Transverse colon (tissue), 4 donors: ENCODE measurements around the gene TSHB. TPM values are rescaled to one million over a fixed set of nuclear protein-coding genes. Genes with fewer than 3 reads are reported as not detected.

ENCODE experiments used
- DNase-seq: peaks from one replicate; pipeline ENCODE4 v3.0.0-alpha.2; 2019
- H3K27ac ChIP-seq, 4 donors: fragments of 200-600 bp; sonication (generic); 2 replicates each; pipeline ENCODE4 v1.5.1; 2016 to 2018; ENCODE audit warnings: inconsistent platforms in 4 of 4
- H3K27me3 ChIP-seq: fragments of 200-600 bp; sonication (generic); 2 replicates; pipeline ENCODE4 v1.5.1; 2017; ENCODE audit warnings: inconsistent platforms
- H3K36me3 ChIP-seq, 4 donors: fragments of 200-600 bp; sonication (generic); 2 replicates each; pipeline ENCODE4 v1.5.1; 2017 to 2019; ENCODE audit warnings: inconsistent platforms in 4 of 4
- H3K4me1 ChIP-seq, 4 donors: fragments of 200-600 bp; sonication (generic); 2 replicates each; pipeline ENCODE4 v1.5.1; 2017 to 2020; ENCODE audit warnings: inconsistent platforms in 4 of 4
- H3K4me3 ChIP-seq, 4 donors: fragments of 200-600 bp; sonication (generic); 1 replicate in 1 of 4; 2 replicates in 3 of 4; pipeline versions ENCODE4 v1.5.1 to v1.6.1; 2017 to 2019; ENCODE audit warnings: inconsistent platforms in 4 of 4
- H3K9me3 ChIP-seq, 2 donors: fragments of 200-600 bp; sonication (generic); 2 replicates each; pipeline ENCODE4 v1.5.1; 2017 to 2019; ENCODE audit warnings: inconsistent platforms in 2 of 2
- EP300 ChIP-seq: sonication (generic); formaldehyde crosslinking; IDR thresholded peaks from one replicate; pipeline ENCODE4 v1.6.1; 2017; ENCODE audit warnings: antibody characterized with exemption, low read depth
- POLR2A ChIP-seq: fragments of 450-650 bp; IDR thresholded peaks from one replicate; pipeline ENCODE4 v1.6.1; 2016; ENCODE audit warnings: antibody characterized with exemption, mild to moderate bottlenecking, moderate library complexity
- POLR2AphosphoS5 ChIP-seq, 3 donors: sonication (generic); formaldehyde crosslinking; IDR thresholded peaks; one replicate each; pipeline ENCODE4 v1.6.1; 2016; ENCODE audit warnings: antibody characterized with exemption in 3 of 3
- WGBS, 2 donors: methylation state at CpG; one replicate each; pipeline ENCODE4 v1.1.5; 2018; ENCODE audit warnings: low coverage in 1 of 2; 5-methylcytosine and 5-hydroxymethylcytosine counted together
- in situ Hi-C, 4 donors: fragments of 200-750 bp; cut with MboI; loops; one replicate each; pipeline versions ENCODE4 v1.15.0 to v1.15.1; 2017; ENCODE audit warnings: low sequenced_read_pairs in 3 of 4, low pct_ligation_motif_present in 1 of 4, low pct_unique_long_range_greater_than_20kb in 1 of 4
- intact Hi-C: fragments of 100-400 bp; cut with DNase I; formaldehyde crosslinking; loops from one replicate; pipeline ENCODE4 v1.15.1; 2023; ENCODE audit warnings: low total_unique reads
- total RNA-seq, 4 donors: library from RNA; depleted of rRNA; stranded (reverse); fragments of >200 nt; gene quantifications; one replicate each; pipeline ENCODE4 v1.1.0, GENCODE V29; 2016
- TF ChIP-seq, protein P1 (sequence below), 5 experiments: fragments of 200-600 bp in 3 of 5; fragments of 450-650 bp in 2 of 5; sonication (generic) in 3 of 5; IDR thresholded peaks; 1 replicate in 2 of 5; 2 replicates in 3 of 5; pipeline ENCODE4 v1.5.1; 2016 to 2017; ENCODE audit warnings: antibody characterized with exemption in 5 of 5, inconsistent platforms in 3 of 5, mild to moderate bottlenecking in 2 of 5, moderate library complexity in 1 of 5

Gene TSHB
- total RNA-seq, 4 donors from 2014 or later: not detected

GRCh38 chr1:115035652-115036051, 6.0 kb downstream of the TSHB start:
- no peak overlapping the region for H3K4me3 ChIP-seq
- WGBS, 2 donors: 74 to 78% methylated on average over 1 of the region's 1 CpG
- no peaks in the 10 kb centered on the region for H3K27me3 ChIP-seq
- no peaks in the 10 kb centered on the region for H3K4me1 ChIP-seq
- no peak overlapping the region for H3K27ac ChIP-seq
- TF ChIP-seq POLR2AphosphoS5 (IDR thresholded peaks at IDR 0.05): no peak
- TF ChIP-seq EP300: no peak
- TF ChIP-seq, protein P1, sequence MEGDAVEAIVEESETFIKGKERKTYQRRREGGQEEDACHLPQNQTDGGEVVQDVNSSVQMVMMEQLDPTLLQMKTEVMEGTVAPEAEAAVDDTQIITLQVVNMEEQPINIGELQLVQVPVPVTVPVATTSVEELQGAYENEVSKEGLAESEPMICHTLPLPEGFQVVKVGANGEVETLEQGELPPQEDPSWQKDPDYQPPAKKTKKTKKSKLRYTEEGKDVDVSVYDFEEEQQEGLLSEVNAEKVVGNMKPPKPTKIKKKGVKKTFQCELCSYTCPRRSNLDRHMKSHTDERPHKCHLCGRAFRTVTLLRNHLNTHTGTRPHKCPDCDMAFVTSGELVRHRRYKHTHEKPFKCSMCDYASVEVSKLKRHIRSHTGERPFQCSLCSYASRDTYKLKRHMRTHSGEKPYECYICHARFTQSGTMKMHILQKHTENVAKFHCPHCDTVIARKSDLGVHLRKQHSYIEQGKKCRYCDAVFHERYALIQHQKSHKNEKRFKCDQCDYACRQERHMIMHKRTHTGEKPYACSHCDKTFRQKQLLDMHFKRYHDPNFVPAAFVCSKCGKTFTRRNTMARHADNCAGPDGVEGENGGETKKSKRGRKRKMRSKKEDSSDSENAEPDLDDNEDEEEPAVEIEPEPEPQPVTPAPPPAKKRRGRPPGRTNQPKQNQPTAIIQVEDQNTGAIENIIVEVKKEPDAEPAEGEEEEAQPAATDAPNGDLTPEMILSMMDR (IDR thresholded peaks at IDR 0.05): no peak
- TF ChIP-seq POLR2A: no peak
- no peaks in the 10 kb centered on the region for H3K9me3 ChIP-seq
- H3K36me3 ChIP-seq: no peaks in the 10 kb centered on the region
- intact Hi-C loops (no loop called here), in situ Hi-C loops (no loop called here)
- DNase-seq: no peak

GRCh38 chr1:115036814-115037507, 7.3 kb downstream of the TSHB start:
- Histone ChIP-seq H3K4me3 (no peak overlapping the region), H3K9me3 (no peaks in the 10 kb centered on the region), H3K27ac (no peak overlapping the region), H3K36me3 (no peaks in the 10 kb centered on the region), H3K27me3 (no peaks in the 10 kb centered on the region), H3K4me1 (no peaks in the 10 kb centered on the region)
- 51 to 65% methylated on average over 4 of the region's 4 CpGs for WGBS, 2 donors
- no peak for DNase-seq
- intact Hi-C loops: no loop called here
- TF ChIP-seq POLR2AphosphoS5 (IDR thresholded peaks at IDR 0.05): no peak
- TF ChIP-seq, protein P1 (IDR thresholded peaks at IDR 0.05): no peak
- TF ChIP-seq POLR2A: no peak
- TF ChIP-seq EP300: no peak
- in situ Hi-C loops: no loop called here

- in situ Hi-C loops (no loop called here), intact Hi-C loops (loop anchor here (10.0 kb wide), 1 partner anchor 74 kb away; no protein-coding TSS in a partner anchor)
- TF ChIP-seq POLR2AphosphoS5 (IDR thresholded peaks at IDR 0.05): no peak
- no peak for TF ChIP-seq EP300
- no peak for TF ChIP-seq POLR2A
- TF ChIP-seq, protein P1 (IDR thresholded peaks at IDR 0.05): no peak
- WGBS, 2 donors: 68 to 74% methylated on average over 2 of the region's 2 CpGs
- Histone ChIP-seq H3K27ac (no peak overlapping the region), H3K27me3 (no peaks in the 10 kb centered on the region), H3K36me3 (no peaks in the 10 kb centered on the region), H3K4me3 (no peak overlapping the region), H3K4me1 (no peaks in the 10 kb centered on the region), H3K9me3 (no peaks in the 10 kb centered on the region)
- DNase-seq: no peak
Observed at GRCh38 chr1:115040501-115040900, 10.9 kb downstream of the TSHB start.

DNA sequence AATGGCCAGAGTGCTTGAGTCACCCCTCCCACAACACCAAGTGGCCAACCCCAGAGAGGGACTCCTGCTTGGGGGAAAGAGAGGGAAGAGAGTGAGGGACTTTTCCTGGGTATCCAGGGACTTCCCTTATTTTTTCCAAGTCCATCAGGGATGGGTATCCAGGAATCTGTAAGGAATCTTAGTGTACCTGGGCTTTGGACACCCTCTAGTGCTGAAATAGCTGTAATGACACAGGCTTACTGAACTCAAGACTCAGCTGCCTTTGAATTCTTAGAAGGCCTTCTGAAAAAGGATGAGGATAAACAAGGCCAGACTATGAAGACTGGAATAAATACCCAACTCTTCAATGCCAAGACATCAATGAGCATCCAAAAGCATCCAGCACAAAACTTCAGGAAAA, 12.0 kb downstream of the TSHB start:
- TF ChIP-seq POLR2AphosphoS5 (IDR thresholded peaks at IDR 0.05): no peak
- no peak for TF ChIP-seq POLR2A
- no peak for TF ChIP-seq EP300
- TF ChIP-seq, protein P1 (IDR thresholded peaks at IDR 0.05): peak in 3 of 5 experiments; percentile 13 to 34 (median 18)
- Histone ChIP-seq H3K27me3 (no peaks in the 10 kb centered on the region), H3K4me1 (no peaks in the 10 kb centered on the region), H3K9me3 (no peaks in the 10 kb centered on the region), H3K4me3 (no peak overlapping the region), H3K36me3 (no peaks in the 10 kb centered on the region), H3K27ac (no peak overlapping the region)
- intact Hi-C loops (loop anchor here (10.0 kb wide), 1 partner anchor 73 kb away; no protein-coding TSS in a partner anchor), in situ Hi-C loops (no loop called here)
- no peak for DNase-seq
